HPDE6-E6E7 (cell line): ENCODE measurements around the gene CSTF3.
"Not testable (repeated sequence)": the region's sequence is repeated elsewhere in the genome, so short reads cannot be mapped to it uniquely, and the experiment has no call there.

Experiments used
- DNase-seq: peaks from one replicate; pipeline ENCODE4 v3.0.0; 2011; ENCODE audit warnings: missing footprints; ENCODE audit errors: extremely low spot score

CSTF3 gene

GRCh38 chr11:33161120-33162005 is at the start of gene CSTF3:
TSS of gene CSTF3 (minus strand) at chr11:33161480. CDS start at chr11:33161325, 155 bp downstream.
- peak; percentile 97 for DNase-seq

GRCh38 chr11:33208150-33208549 is 46.9 kb upstream of the CSTF3 start:
- DNase-seq: no peak

- no peak for DNase-seq
Measured at GRCh38 chr11:33207408-33207985, 46.2 kb upstream of the CSTF3 start.

DNA sequence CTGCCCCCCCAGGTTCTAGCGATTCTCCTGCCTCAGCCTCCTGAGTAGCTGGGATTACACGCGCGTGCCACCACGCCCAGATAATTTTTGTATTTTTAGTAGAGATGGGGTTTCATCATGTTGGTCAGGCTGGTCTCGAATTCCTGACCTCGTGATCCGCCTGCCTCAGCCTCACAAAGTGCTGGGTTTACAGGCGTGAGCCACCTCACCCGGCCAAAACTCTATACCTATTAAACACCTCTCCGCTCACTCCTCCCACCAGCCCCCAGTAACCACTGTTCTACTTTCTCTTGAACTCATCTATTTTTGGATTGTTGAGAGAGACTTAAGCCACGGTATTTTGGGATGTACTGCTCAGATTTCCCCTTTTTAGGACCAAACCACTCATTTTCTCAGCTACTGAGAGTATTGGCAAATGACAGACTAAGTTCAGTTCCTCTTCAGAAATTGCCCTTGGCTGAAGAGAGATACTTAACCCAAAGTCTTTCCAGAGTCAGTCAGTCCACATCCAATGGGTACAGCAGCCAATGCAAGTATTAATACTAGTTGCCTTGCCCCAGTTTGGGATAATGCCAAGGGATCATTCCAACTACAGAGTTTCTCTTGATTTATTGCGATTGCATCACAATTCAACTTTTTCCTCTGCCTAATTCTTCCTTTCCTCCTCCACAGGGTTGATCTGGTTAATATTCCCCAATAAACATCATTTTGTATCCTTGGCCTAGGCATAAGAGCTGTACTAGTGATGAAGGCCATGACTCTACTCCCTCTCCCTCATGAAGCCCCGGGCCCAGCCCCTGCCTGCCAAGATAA is 36.8 kb upstream of the CSTF3 start:
- no peak for DNase-seq

DNA sequence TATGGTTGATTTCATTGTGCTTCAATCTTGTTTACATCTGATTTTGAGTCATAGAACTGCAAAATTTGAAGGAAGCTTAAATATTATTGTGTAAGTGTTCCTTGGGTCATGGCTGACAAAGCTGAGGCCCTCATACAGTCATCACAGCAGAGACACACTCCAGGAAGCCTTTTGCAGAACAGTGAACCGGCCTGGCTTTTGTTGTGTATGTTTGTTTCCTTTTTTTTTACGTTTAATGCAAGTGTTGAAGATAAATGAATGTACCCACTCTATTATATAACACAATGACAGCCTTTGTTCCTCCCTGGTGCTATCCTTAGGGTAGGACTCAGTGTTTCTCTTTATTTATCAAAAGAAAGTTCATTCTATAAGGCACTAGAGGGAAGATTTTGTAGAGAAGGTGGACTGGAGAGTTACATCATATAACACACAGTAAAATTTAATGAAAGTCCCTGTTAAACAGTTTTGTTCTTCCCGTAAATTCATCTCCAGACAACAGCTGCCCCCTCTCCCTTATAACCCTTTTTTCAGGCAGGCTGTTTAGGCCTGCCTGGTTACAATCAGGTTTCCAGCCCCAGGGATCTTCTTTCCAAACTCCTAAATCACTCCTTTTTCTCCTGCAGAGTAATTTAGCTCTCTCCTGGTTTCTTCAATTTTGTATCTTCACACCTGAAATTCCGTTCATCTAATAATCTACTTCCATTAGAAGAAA is 34.3 kb upstream of the CSTF3 start:
- no peak for DNase-seq

DNA sequence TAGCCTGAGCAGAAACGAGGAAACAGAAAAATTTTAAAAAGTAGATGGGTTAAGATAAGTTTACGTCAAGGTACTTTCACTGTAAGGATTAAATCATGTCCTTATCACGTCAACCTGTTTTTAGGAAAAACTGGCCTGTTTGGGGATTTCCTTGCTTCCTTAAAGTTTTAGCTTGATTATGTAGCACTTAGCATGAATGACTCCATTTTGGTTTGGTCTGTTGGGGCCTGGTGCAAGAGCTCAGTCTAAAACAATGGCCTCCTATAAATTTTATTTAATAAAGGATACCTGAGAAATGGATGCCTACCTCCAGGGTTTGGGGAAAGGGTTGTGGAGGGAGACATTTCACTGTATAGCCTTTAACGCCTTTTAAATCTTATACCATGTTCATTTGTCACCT is 33.2 kb upstream of the CSTF3 start:
- no peak for DNase-seq

DNA sequence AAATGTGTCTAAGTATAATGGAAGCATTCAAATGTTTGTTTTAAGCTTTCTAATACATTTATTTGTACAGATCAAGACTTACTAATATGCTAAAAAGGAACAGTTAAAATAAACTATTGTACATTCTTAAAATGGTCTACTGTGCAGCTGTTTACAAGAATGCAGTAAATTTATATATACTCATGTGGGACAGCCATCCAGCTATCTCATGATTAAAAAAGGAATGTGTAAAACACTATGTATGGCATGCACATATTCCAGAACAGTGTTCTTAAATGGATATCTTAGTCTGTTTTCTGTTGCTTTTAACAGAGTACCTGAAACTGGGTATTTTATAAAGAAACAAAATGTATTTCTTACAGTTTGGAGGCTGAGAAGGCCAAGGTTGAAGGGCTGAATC is 30.2 kb upstream of the CSTF3 start:
- DNase-seq: no peak

GRCh38 chr11:33187998-33188722 is 26.9 kb upstream of the CSTF3 start:
- no peak for DNase-seq

GRCh38 chr11:33185756-33186155 is 24.5 kb upstream of the CSTF3 start:
- DNase-seq: no peak

GRCh38 chr11:33182246-33182878 is 21.1 kb upstream of the CSTF3 start:
- no peak for DNase-seq

DNA sequence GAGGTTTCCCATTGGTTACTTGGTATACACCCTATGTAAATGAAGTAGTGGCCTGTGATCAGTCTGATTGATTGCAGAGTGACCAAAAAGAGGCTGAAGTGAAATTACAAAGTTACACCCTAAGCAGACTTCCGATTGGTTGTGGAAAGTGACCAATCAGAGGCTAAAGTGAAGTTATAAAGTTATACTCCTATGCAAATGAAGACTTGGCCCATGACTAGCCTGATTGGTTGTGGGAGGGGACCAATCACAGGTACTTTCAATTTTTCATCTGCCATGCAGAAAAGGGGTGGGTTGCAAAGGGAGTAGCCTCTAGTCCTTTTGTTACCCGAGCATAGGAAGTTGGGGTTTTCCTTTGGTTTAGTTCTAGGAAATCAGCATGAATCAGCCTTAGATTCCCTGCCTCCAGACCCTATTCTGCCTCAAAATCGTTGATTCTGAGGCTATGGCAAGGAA is 18.1 kb upstream of the CSTF3 start:
- DNase-seq: no peak

GRCh38 chr11:33178443-33179180 is 17.3 kb upstream of the CSTF3 start:
- DNase-seq: no peak

- DNase-seq: no peak
Measured at GRCh38 chr11:33177676-33178336, 16.5 kb upstream of the CSTF3 start.

DNA sequence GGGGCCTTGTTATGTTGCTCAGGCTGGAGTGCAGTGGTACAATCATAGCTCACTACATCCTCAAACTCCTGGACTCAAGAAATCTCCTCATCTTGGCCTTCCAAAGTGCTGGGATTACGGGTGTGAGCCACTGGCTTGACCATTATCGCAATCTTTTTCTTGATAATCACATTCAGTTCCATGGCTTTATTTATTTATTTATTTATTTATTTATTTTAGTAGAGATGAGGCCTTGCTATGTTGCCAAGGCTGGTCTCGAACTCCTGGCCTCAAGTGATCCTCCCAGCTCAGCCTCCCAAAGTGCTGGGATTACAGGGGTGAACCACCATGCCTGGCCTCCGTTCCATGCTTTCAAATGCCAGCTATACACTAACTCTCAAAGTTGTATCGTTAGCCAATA is 15.5 kb upstream of the CSTF3 start:
- DNase-seq: not testable (repeated sequence)

- DNase-seq: no peak
Measured at GRCh38 chr11:33172996-33173395, 11.7 kb upstream of the CSTF3 start.

DNA sequence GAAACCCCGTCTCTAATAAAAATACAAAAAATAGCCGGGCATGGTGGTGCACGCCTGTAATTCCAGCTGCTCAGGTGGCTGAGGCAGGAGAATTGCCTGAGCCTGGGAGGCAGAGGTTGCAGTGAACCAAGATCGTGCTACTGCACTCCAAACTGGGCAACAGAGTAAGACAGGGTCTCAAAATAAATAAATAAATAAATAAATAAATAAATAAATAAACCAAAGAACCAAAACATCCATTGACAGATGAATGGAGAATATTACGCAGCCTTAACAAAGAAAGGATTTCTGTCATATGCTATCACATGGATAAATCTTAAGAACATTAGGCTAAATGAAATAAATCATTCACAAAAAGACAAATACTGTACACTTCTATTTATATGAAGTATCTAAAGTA is 11.1 kb upstream of the CSTF3 start:
- no peak for DNase-seq

DNA sequence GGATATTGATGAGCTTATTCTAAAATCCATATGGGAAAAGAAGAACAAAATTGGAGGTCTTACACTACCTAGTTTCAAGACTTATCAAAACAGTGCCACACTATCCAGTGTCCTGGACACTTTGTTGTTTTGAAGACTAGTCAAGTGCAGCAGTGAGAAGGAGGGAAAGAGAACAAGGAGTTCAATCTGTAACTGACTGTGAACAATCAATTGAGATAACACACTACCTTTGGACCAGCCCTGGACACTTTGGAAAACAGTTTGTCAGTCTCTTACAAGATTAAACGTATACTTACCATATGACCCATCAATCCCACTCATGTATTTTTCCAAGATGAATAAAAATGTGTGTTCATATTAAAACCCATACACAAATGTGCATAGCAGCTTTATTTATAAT is 10.0 kb upstream of the CSTF3 start:
- no peak for DNase-seq

DNA sequence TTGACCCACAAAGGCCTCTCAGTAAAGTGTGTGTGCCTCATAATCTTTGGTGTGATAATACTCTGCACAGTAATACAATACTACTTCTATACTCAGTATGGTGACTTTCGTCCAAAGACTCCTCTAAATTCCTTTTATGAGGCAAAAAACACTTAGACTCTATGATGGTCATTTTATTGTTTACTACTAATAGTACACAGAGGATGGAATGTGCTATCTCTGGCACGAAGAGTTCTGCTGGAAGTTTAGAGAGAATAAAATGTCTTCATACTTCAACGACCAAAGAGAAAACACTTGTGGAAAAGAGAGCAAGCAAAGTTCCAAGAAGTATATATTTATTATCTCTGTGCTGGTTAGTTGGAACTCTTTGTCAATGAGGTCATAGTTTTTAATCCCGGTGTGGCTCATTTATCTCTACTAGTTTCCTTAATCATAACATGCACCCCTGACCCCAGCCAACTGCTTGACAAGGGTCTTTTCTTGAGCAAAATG is 7.5 kb upstream of the CSTF3 start:
- DNase-seq: no peak

- DNase-seq: no peak
Measured at GRCh38 chr11:33162831-33163230, 1.6 kb upstream of the CSTF3 start.
